Mucosa of descending colon (tissue), 3 donors: ENCODE measurements around the gene SNRPA1. TPM values are rescaled to one million over a fixed set of nuclear protein-coding genes. Genes with fewer than 3 reads are reported as not detected.

Experiments
- ATAC-seq: fragments of 200-7000 bp; cut with Tn5 transposase; one replicate; pipeline ENCODE4 v1.9.1; 2020; ENCODE audit warnings: mild to moderate bottlenecking, moderate library complexity
- DNase-seq, 3 donors: peaks; one replicate each; pipeline ENCODE4 v3.0.0-alpha.2; 2020
- H3K36me3 ChIP-seq: fragments of 200-600 bp; one replicate; pipeline ENCODE4 v1.8.0; 2021; ENCODE audit warnings: low read depth, mild to moderate bottlenecking
- H3K4me1 ChIP-seq: fragments of 200-600 bp; one replicate; pipeline ENCODE4 v1.8.0; 2021; ENCODE audit warnings: low read depth, mild to moderate bottlenecking
- H3K4me3 ChIP-seq: fragments of 200-600 bp; one replicate; pipeline ENCODE4 v1.8.0; 2021; ENCODE audit warnings: mild to moderate bottlenecking
- H3K9me3 ChIP-seq: fragments of 200-600 bp; one replicate; pipeline ENCODE4 v1.8.0; 2021; ENCODE audit warnings: mild to moderate bottlenecking
- CTCF ChIP-seq: fragments of 200-600 bp; IDR thresholded peaks from one replicate; pipeline ENCODE4 v1.8.0; 2022; ENCODE audit warnings: antibody characterized with exemption, mild to moderate bottlenecking
- intact Hi-C, 2 donors: fragments of 100-400 bp; cut with DNase I in 1 of 2; cut with micrococcal nuclease in 1 of 2; formaldehyde crosslinking; loops; one replicate each; pipeline versions ENCODE4 v1.11.0 to v1.11.1; 2022; cut with DNase I, micrococcal nuclease
- total RNA-seq, 3 donors: library from RNA; stranded (reverse); fragmentation: NEBNext Ultra II Directional in 2 of 3; extraction: Animal tissue kit (Norgen Biotek cat#: 25700) in 2 of 3; gene quantifications; one replicate each; pipeline versions ENCODE4 v1.2.1 to v1.2.4, GENCODE V29; 2021 to 2023
- donor health status: DM: no; HTN: no; CAD: no; lungs with moderate emphysema.
- donor health status: DM: no; HTN: no; CAD: no.
- donor health status: DM: no; HTN: yes; CAD: no.

SNRPA1 gene
- total RNA-seq, 3 donors from 2014 or later, result 41.5 to 55.1 (median 52.1) TPM

- ATAC-seq (no peak), DNase-seq (no peak)
- intact Hi-C loops, result no loop called here
- no peaks in the 10 kb centered on the region for H3K9me3 ChIP-seq
- no peaks in the 10 kb centered on the region for H3K4me1 ChIP-seq
- TF ChIP-seq CTCF, result no peak
- no peak overlapping the region for H3K4me3 ChIP-seq
- no peaks in the 10 kb centered on the region for H3K36me3 ChIP-seq
Measured at GRCh38 chr15:101266034-101266433, 29.0 kb downstream of the SNRPA1 start.

- no peaks in the 10 kb centered on the region for H3K9me3 ChIP-seq
- no peaks in the 10 kb centered on the region for H3K4me1 ChIP-seq
- no peak for TF ChIP-seq CTCF
- no peaks in the 10 kb centered on the region for H3K36me3 ChIP-seq
- DNase-seq (no peak), ATAC-seq (peak; percentile 11)
- intact Hi-C loops, result loop anchor here in 1 of 2 donors (5.0 kb wide), 1 partner anchor 253 kb away; no protein-coding TSS in a partner anchor
- H3K4me3 ChIP-seq, result no peak overlapping the region
Measured at GRCh38 chr15:101264911-101265641, 30.0 kb downstream of the SNRPA1 start.

- H3K36me3 ChIP-seq, result no peaks in the 10 kb centered on the region
- DNase-seq (no peak), ATAC-seq (no peak)
- no peaks in the 10 kb centered on the region for H3K9me3 ChIP-seq
- no peaks in the 10 kb centered on the region for H3K4me1 ChIP-seq
- intact Hi-C loops, result loop anchor here in 1 of 2 donors (5.0 kb wide), 1 partner anchor 252 kb away; no protein-coding TSS in a partner anchor
- TF ChIP-seq CTCF, result no peak
- H3K4me3 ChIP-seq, result no peak overlapping the region
Measured at GRCh38 chr15:101264011-101264410, 31.0 kb downstream of the SNRPA1 start.

- Histone ChIP-seq H3K36me3 (no peaks in the 10 kb centered on the region), H3K4me3 (no peak overlapping the region), H3K9me3 (no peaks in the 10 kb centered on the region), H3K4me1 (no peaks in the 10 kb centered on the region)
- no peak for DNase-seq
- no peak for TF ChIP-seq CTCF
- intact Hi-C loops, result loop anchor here in 1 of 2 donors (5.0 kb wide), 1 partner anchor 250 kb away; no protein-coding TSS in a partner anchor
- no peak for ATAC-seq
Measured at GRCh38 chr15:101262551-101262950, 32.5 kb downstream of the SNRPA1 start.

GRCh38 chr15:101258238-101259144 is 36.6 kb downstream of the SNRPA1 start:
- peak; percentile 86 for ATAC-seq
- intact Hi-C loops, result loop anchor here (5.0 to 10.0 kb wide), 2 partner anchors 171 to 344 kb away; partner anchors contain the start of gene LRRK1 (in 1 of the 2)

More at GRCh38 chr15:101258238-101259144, 36.6 kb downstream of the SNRPA1 start:
- TF ChIP-seq CTCF, result peak; percentile 75
- Histone ChIP-seq H3K9me3 (no peaks in the 10 kb centered on the region), H3K36me3 (no peaks in the 10 kb centered on the region), H3K4me3 (no peak overlapping the region), H3K4me1 (no peaks in the 10 kb centered on the region)
- DNase-seq, result peak in 1 of 3 donors; percentile 77
